HG03064 (cell line): ENCODE measurements around the gene PTGER4.
"Not testable (repeated sequence)": the region's sequence is repeated elsewhere in the genome, so short reads cannot be mapped to it uniquely, and the experiment has no call there.

Experiments used
- ATAC-seq: cut with Tn5 transposase; IDR thresholded peaks from one replicate; pipeline ENCODE4 v1.9.1; 2021; ENCODE audit warnings: low read depth; ENCODE audit not compliant: unreplicated experiment

The PTGER4 gene

DNA sequence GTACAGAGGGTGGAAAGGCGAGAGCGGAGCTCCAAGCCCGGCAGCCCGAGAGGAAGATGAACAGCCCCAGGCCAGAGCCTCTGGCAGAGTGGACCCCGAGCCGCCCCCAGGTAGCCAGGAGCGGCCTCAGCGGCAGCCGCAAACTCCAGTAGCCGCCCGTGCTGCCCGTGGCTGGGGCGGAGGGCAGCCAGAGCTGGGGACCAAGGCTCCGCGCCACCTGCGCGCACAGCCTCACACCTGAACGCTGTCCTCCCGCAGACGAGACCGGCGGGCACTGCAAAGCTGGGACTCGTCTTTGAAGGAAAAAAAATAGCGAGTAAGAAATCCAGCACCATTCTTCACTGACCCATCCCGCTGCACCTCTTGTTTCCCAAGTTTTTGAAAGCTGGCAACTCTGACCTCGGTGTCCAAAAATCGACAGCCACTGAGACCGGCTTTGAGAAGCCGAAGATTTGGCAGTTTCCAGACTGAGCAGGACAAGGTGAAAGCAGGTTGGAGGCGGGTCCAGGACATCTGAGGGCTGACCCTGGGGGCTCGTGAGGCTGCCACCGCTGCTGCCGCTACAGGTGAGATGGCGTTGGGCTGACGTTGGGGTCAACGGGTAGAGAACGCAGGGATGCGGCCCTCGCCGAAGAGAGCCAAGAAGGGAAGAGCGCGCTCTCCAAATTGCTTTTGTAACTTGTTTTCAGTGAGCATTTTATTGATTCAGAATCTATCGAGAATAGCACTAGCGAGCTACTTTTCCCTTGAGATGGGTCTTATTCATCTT, at the start of gene PTGER4:
PTGER4 (plus strand) TSS at position 3 of the 769 bp plus-strand sequence. CDS start 1,079 bp downstream, outside the sequence.
- peak; percentile 10 for ATAC-seq

DNA sequence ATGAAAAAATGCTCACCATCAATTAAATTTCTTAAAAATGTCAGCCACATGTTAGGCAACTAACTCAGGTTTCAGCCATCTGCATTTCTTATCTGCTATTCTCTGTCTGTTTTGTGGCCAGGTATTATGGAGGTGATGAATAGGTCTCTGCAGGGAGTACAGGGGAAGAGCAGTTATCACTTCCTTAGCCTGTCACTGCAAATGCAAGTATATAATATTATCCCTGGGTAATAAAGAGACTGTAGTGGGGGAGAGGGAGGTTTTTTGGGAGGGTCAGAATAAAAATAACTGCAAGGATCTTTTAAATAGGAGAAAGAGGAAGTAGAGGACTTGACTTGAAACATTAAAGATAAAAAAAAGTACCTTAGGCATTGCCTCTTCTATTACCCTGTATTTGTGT, 49.6 kb upstream of the PTGER4 start:
- ATAC-seq: no peak

DNA sequence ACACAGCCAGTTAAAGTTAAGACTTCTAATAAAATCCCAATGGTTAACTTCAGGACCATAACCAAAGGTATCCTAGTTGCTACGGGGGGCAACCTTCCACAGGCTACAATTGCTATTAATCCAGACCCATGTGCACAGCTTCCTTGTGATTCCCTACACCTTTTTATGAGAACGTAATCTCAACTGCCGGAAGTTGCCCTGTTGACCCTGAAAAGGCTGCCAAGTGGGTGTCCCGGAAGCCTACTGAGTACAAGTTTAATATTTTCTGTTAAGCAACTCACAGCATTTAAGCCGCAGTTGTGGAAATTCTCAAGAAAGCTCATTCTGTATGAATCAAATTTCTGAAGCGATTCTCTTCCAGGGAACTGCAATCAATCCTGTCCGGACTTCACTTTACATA, 48.5 kb upstream of the PTGER4 start:
- no peak for ATAC-seq

DNA sequence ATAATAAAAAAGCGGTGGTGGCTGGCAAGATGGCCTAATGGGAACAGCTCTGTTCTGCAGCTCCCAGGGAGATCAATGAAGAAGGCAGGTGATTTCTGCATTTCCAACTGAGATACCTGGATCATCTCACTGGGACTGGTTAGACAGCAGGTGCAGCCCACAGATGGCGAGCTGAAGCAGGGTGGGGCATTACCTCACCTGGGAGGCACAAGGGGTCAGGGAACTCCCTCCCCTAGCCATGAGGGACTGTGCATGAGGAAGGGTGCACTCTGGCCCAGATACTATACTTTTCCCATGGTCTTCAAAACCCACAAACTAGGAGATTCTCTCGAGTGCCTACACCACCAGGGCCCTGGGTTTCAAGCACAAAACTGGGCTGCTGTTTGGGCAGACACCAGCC, 45.6 kb upstream of the PTGER4 start:
- no peak for ATAC-seq

DNA sequence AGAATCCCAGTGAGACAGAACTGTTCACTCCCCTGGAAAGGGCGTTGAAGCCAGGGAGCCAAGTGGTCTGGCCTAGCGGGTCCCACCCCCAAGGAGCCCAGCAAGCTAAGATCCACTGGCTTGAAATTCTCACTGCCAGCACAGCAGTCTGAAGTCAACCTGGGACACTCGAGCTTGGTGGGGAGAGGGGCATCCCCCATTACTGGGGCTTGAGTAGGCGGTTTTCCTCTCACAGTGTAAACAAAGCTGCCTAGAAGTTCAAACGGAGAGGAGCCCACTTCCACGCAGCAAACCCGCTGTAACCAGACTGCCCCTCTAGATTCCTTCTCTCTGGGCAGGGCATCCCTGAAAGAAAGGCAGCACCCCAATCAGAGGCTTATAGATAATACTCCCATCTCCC, 45.1 kb upstream of the PTGER4 start:
- no peak for ATAC-seq

DNA sequence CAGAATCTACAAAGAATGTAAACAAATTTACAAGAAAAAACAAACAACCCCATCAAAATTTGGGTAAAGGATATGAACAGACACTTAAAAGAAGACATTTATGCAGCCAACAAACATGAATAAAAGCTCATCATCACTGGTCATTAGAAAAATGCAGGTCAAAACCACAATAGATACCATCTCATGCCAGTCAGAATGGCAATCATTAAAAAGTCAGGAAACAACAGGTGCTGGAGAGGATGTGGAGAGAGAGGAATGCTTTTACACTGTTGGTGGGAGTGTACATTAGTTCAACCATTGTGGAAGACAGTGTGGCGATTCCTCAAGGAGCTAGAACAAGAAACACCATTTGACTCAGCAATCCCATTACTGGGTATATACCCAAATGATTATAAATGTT, 40.2 kb upstream of the PTGER4 start:
- ATAC-seq: not testable (repeated sequence)

DNA sequence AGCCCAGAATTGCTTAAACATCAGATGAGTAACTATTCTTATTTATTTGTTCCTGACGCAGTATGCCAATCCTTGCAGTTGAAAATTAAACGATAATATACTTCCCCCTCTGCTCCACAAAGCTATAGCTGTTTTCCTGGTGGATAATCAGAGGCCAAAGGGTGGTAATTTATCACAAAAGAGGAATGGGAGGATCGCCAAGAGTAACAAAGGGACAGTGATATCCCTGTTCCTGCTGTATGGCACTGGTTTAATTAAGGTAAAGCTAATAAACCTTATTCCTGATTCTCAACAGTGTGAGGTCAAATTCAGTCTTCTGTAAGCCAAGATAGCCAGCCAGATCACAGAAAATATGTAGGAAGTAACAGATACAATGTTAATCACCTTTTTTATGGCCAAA, 33.4 kb upstream of the PTGER4 start:
- no peak for ATAC-seq

DNA sequence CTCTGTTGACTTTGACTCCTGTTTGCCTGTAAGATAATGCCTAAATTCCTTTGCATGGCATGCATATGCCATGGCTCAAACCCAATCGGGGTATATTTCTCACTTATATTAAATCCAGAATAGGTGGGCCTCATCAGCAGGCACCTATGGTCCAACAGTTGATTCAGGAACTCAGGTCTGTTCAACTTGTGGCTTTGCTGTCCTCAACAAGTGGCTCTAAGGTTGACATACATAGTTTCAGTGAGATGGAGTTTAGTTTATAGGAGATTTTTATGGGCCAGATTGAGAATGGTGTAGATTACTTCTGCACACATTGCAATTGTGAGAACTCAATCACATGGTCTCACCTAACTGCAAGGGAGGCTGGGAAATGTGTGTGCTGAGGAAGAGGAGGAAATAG, 31.6 kb upstream of the PTGER4 start:
- ATAC-seq: no peak

DNA sequence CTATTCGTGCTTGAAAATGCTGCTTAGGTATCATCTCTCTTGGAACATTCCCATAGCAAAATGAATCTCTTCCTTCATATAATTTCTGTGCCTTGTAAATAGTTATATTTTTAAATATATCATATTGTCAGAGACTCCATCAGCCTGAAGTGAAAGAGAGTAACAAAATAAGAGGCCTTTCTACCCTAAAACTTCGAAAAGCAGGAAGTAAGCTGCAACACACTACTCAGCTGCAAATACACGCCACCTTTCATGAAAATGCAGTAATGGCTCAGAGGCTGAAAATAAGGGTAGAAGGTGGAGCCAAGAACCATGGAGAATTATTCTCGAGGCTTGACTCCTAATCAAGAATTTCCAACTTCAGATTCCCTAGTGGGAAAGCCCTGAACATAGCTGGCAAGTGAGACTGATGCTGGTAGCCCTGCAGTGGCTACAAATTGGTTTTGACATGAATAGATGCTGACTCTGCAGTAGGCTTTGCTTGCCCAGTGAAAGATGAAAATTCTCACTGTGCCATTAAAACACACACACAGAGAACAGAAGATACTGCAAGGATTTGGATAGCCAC, 30.2 kb upstream of the PTGER4 start:
- ATAC-seq: no peak

DNA sequence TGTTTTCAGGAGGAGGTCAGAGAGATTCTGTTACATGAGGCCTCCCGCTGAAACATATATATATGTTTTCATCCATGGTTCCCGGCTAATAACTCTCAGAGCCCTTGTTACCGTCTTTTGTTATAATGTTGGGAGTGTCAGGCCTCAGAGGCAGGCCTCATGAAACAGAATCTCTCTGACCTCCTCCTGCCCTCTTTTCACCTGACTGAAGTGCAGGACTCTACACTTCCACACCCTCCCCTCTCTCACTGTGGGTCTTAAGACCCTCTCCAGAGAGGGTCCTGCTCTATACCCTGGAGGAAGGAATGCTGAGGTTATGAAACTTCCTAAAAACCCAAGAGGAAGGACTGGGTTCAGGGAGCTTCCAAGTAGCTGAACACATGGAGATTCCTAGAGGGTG, 28.5 kb upstream of the PTGER4 start:
- ATAC-seq: no peak

DNA sequence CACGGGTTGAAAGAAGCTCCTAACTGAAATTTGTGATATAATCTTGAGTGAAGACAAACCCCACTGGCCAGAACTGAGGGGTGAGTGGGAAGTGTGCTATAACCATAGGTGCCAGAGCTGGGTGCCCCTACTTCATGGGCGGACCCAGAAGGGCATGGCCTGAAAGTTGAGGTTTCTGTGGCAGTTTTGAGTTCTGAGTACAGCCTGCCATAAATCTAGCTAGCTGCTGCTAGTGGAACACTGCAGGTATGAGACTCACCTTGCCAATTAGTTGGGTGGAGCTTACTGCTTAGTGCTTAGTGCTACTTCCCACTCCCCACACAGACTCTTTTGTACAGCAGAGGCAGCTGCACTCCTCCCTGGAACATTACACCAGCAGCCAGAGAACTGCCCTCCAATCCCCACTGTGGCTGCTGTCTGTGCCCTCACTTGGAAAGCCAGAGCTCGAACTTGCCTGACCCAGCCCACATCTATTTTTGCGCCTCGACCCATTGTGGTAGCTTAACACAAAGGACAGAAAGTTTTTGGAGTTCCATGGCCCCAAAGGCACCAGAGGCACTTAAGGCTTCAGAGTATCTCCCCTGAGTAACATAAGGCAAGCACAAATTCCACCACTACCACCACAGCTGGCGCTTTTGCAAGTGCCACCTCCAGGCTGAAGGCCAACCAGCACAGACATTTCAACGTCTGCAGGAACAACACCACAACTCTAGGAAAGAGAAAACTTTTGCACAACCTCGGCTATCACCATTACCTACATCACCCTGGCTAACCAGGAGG, 27.1 kb upstream of the PTGER4 start:
- ATAC-seq: no peak

DNA sequence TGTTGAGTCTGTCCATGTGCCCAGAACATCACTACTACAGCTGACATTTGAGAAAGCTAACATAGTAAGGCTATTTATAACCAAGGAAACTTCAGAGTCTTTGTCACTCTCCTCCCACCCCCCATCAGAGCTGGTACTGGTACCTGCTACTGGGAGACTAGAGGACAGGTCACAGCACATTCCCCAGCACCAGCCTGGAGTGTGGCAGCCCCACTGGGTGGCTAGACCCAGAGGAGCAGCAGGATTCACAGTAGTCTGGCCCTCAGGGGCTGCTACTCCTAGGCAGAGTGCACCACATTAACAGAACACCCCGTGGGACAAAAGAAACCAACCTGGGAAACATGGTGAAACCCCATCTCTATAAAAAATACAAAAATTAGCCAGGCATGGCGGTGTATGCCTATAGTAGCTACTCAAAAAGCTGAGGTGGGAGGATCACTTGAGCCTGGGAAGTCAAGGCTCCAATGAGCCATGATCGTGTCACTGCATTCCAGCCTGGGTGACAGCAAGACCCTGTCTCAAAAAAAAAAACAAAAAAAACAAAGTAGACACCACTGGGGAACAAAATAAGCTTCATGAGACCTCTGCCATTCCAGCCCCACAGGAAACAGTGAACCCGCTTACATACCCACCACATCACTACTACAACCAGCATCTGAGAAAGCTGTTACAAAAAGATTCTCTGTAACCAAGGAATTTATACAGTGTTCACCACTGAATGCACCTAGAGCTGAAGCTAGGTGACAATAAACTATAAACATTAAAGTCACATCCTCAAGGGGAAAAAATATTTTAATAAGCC, 26.3 kb upstream of the PTGER4 start:
- ATAC-seq: no peak

DNA sequence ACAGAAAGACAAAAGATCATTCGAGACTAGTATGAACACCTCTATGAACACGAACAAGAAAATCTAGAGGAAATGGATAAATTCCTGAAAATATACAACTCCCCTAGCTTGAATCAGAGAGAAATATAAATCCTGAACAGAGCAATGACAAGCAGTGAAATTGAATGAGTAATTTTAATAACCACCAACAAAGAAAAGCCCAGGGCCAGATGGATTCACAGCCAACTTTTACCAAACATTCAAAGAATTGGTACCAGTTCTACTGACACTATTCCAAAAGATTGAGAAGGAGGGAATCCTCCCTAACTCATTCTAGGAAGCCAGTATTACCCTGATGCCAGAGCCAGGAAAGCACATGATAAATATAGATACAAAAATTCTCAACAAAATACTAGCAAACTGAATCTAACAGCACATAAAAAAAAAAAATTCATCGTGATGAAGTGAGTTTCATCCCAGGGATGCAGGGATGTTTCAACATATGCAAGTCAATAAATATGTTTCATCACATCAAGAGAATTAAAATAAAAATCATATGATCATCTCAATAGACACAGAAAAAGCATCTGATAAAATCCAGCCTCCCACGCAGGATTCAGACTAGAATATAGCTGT, 25.2 kb upstream of the PTGER4 start:
- no peak for ATAC-seq

DNA sequence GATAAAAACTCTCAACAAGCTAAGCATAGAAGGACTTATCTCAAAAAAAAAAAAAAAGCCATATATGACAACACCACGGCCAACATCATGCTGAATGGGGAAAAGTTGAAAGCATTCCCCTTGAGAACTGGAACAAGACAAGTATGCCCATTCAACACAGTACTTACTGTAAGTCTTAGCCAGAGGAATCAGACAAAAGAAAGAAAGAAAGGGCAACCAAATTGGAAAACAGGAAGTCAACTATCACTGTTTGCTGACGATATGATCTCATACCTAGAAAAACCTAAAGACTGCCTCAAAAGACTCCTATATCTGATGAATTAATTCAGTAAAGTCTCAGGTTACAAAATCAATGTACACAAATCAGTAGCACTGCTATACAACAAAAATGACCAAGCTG, 24.6 kb upstream of the PTGER4 start:
- no peak for ATAC-seq

DNA sequence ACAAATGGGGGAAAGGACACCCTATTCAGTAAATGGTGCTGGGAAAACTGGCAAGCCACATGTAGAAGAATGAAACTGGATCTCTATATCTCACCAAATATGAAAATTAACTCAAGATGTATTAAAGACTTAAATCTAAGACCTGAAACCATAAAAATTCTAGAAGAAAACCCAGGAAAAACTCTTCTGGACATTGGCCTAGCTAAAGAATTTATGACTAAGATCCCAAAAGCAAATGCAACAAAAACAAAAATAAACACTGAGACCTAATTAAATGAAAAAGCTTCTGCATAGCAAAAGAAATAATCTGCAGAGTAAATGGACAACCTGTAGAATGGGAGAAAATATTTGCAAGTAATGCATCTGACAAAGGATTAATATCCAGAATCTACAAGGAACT, 23.6 kb upstream of the PTGER4 start:
- not testable (repeated sequence) for ATAC-seq

DNA sequence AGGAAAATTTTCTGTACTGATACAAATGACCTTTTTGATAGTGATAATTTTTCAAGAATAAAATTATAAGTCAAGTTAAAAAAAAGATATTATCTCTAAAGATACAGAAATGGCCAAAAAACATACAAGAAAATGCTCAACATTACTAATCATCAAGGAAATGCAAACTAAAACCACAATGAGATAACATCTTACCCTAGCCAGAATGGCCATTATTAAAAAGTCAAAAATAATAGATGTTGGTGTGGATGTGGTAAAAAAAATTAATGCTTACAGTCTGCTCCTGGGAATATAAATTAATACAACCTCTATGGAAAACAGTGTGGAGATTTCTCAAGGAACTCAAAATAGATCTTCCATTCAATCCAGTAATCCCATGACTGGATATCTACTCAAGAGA, 22.9 kb upstream of the PTGER4 start:
- ATAC-seq: no peak

DNA sequence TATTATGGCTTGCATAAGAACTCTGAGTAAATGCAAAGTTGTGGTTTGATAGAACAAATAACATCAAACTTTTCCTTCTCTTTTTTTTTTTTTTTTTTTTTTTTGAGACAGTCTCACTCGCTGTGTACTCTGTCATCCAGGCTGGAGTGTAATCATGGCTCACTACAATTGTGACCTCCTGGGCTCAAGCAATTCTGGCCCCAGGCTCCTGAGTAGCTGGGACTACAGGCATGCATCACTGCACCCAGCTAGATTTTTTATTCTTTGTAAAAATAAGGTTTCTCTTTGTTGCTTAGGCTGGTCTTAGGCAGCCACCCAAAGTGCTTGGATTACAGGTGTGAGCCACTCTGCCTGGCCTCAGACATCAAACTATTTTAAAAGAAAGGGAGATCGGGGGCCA, 19.0 kb upstream of the PTGER4 start:
- ATAC-seq: no peak

DNA sequence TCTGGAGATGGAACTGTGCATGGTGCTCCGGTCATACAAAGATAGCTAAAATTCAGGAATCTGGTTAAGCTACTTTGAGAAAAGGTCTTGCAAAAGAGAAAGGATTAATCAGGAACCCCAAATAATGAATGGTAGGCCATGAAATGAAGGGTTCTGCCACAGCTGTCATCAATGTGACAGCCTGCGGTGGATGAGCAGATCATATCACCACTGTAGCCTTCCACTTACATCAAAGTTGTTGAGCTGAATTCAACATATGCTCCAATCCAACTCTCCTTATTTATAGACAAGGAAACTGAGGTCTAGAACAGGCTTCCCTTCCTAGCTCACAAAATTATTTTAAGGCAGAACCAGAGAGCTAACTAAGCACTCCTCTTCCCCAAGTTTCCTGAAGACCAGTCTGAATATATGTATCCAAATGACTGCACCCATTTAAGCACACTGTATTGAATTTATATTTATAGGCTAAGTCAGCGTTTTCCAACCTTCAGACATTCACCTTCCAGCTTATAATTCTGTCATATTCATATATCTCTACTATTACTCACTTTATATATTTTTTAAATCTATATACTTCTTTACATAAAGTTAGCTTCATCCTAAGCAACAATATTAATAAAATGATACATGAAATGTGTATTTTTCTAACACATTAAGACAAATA, 13.9 kb upstream of the PTGER4 start:
- no peak for ATAC-seq

DNA sequence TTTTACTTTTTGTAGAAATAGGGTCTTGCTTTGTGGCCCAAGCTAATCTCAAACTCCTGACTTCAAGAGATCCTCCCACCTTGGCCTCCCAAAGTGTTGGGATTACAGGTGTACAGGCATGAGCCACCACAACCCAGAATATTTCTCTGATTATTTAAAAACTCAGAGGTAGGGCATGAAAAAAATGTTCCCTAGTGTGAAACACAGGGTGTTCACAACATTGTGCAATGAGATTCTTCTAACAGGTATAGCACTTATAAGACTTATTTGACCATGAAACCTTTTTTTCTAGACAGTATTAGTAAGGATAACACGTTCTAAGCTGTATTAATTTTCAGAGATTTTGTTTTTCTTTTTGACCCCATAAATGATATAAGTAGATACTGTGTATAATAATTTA, 13.1 kb upstream of the PTGER4 start:
- no peak for ATAC-seq

DNA sequence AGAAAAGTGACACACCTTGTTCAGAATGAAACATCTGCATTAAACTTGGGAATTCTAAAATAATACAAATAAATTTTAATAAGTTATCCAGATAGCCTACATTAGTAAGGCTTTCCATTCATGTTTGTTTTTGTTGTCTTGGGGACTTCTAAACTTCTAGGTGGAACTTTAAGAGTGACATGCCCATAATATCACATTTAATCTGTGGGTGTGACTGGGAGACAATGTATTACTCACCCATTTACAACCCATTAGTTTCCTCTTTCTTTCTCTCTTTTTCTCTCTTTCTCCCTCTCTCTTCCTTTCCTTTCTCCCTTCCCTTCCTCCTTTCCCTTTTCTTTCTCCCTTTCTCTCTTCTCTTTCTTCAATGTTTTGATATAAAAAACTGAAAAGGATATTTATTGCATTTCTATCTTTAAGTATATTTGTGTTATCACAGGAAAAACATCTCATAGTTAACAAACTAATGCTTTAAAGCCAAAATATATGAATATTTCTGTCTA, 12.5 kb upstream of the PTGER4 start:
- ATAC-seq: no peak
